ENCODE results near the gene SLC1A2.
"Not testable (repeated sequence)": the region's sequence is repeated elsewhere in the genome, so short reads cannot be mapped to it uniquely, and the experiment has no call there.

The SLC1A2 gene

GRCh38 chr11:35237860-35238715 is 181.3 kb downstream of the SLC1A2 start:
- DNase-seq, result peak; percentile 7

GRCh38 chr11:35237351-35237750 is 182.0 kb downstream of the SLC1A2 start:
- no peak for DNase-seq

DNA sequence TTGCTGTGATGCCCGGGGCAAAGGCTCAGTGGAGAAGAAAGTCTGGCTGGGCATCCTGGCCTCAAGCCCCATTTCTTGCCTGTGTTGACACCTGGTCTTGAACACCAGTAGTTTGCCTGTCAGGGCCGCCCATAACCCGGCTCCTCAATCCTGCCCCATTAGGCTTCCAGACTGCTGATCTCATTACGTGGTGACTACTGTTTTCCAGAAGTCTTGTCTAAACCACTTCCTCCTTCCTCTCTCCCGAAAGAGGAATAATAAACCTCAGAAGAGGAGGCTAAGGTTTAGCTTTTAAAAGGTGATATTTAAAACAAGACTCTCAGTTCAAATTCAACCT is 182.7 kb downstream of the SLC1A2 start:
- no peak for DNase-seq

GRCh38 chr11:35235936-35236666 is 183.3 kb downstream of the SLC1A2 start:
- DNase-seq, result no peak

DNA sequence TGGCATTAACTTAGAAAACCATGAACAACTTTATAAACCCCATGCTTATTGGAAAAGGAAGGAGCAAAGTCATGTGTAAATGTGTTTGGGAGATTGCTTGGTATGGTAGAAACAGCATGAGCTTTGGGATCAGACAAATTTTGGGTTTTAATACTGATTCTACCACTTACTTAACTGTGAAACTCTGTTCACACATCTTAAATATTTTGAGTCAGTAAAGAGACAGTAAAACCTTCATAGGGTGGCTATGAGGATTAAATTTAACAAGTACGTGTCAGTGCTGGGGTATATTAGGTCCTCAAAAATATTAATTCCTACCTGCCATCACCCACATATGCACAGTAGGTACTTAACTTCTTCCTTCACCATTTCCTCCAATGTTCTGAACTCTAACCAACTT is 183.9 kb downstream of the SLC1A2 start:
- DNase-seq, result no peak

GRCh38 chr11:35235157-35235468 is 184.2 kb downstream of the SLC1A2 start:
- DNase-seq, result no peak

GRCh38 chr11:35234460-35235156 is 184.8 kb downstream of the SLC1A2 start:
- DNase-seq, result no peak

DNA sequence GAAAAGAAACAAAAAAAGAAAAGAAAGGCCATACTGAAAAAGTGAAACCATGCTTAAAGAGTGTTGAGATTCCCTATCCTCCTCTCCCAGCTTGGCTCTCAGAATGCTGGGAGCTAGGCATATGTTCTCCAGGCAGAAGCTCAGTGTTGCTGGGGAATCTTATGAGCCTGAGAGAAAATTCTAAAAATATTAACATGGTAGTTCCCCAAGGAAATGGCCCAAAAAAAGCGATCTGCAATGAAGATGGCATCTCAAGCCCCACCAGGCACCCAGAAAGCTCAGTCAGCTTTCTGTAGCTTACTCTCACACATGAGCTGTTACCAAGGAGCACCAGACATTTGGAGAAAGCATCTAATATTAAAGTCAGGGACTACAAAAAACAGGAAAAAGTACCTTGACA is 185.8 kb downstream of the SLC1A2 start:
- no peak for DNase-seq

DNA sequence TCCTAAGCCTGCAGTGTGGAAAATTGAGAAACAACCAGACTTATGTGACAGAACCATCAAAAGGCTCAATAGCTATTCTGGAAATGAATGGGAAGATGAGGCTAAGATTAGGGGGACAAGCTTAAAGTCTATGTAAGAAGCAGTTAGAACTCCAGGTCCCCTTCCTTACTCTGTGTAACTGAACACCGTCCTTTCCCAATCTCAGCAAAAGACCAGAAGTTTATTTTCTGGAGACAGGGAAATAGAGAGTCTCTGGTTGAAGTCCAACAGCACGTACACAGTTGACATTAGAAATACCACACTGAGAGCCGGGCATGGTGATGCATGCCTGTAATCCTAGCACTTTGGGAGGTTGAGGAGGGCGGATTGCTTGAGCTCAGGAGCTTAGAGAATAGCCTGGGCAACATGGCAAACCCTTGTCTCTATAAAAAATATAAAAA is 186.4 kb downstream of the SLC1A2 start:
- no peak for DNase-seq

DNA sequence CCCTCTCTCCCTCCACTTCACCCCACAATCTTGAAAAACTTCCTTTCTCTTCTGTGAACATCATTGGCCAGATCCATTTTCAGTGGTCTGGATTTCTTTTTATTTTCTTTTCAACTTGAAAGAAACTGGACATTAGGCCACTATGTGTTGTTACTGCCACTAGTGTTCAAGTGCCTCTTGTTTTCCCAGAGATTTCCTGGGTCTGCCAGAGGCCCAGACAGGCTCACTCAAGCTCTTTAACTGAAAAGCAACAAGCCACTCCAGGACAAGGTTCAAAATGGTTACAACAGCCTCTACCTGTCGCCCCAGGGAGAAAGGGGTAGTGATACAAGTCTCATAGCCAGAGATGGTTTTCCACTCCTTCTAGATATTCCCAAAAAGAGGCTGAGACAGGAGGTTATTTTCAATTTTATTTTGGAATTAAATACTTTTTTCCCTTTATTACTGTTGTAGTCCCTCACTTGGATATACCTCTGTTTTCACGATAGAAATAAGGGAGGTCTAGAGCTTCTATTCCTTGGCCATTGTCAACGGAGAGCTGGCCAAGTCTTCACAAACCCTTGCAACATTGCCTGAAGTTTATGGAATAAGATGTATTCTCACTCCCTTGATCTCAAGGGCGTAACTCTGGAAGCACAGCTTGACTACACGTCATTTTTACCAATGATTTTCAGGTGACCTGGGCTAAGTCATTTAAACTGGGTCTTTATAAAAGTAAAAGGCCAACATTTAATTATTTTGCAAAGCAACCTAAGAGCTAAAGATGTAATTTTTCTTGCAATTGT is 188.1 kb downstream of the SLC1A2 start:
- DNase-seq, result no peak

DNA sequence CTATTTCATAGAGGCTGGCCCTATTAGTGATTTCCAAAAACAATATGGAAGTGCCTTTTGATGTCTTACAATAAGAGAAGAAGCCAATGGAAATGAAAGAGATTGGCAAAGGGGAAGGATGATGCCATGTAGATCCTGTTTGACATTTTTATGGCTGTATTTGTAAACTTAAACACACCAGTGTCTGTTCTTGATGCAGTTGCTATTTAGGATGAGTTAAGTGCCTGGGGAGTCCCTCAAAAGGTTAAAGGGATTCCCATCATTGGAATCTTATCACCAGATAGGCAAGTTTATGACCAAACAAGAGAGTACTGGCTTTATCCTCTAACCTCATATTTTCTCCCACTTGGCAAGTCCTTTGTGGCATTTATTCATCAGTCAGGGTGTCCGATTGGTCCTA is 189.0 kb downstream of the SLC1A2 start:
- DNase-seq, result no peak

GRCh38 chr11:35228328-35228725 is 191.0 kb downstream of the SLC1A2 start:
- DNase-seq, result no peak

DNA sequence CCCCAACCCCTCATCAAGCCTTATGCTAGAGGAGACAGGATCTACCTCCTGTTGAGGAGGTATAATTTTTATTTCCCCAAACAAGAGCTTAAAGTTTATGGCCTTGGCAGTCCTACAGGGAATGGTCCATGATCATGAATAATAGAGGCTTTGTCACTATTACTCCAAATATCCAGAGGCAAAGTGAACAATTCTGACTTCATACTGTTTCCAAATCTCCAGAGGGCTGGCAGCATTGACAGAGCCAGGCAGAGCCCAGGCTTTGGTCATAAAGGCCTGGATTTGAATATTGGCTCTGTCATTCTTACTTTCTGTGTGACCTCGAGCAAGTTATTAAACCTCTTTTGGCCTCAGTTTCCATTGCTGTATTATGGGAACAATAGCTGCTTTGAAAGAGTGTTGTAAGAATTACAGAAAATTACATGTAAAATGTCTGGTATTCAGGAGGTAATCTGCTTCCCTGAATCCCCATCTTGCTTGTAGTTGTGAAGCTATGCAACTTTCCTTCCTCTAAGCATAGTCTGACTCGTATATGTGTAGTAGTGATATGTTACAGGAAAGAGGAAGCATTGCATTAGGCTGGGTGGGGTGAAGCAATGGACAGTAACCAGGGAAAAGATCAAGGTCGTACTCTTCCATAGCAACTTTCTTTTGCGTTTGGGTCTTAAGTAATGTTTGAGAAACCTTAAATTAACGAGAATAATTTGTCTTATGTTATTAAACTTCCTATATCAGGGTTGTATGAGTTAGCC is 191.6 kb downstream of the SLC1A2 start:
- DNase-seq, result no peak

DNA sequence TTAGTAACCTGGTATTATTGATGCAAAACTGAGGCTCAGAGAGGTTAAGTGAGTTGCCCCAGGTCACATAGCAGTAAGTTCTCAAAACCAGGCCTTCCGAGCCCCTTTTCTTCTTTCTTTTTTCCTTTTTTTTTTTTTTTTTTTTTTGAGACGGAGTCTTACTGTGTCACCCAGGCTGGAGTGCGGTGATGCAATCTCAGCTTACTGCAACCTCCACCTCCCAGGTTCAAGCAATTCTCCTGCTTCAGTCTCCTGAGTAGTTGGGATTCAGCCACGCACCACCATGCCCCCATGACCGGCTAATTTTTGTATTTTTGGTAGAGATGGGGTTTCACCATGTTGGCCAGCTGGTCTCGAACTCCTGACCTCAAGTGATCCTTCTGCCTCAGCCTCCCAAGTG is 192.6 kb downstream of the SLC1A2 start:
- not testable (repeated sequence) for DNase-seq

DNA sequence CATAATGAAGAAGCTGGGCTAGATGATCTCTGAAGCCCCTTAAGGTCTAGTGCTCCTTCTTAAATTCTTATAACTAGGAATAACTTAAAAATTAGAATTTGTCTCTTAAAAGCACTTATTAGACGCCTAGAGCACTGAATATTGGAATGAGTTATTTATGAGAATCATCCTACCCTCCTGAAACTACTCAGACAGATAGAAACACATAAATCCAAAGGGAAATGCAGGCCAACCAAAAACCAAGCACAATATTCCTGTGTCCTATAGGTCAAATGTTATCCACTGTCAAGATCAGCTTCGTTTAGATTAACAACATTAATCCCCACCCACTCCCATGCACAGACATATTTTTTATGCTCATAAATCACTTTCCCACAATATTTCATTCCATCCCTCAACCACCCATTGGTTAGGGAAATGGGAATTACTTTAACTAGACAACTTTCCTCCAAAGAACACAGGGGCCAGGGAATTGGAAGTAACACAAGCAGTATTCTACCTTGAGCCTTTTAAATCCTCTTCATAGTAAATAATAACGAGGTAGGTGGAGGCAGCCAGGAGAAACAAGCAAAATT is 193.3 kb downstream of the SLC1A2 start:
- DNase-seq, result no peak

GRCh38 chr11:35223991-35224390 is 195.4 kb downstream of the SLC1A2 start:
- no peak for DNase-seq

GRCh38 chr11:35223371-35223796 is 196.0 kb downstream of the SLC1A2 start:
- DNase-seq, result no peak

DNA sequence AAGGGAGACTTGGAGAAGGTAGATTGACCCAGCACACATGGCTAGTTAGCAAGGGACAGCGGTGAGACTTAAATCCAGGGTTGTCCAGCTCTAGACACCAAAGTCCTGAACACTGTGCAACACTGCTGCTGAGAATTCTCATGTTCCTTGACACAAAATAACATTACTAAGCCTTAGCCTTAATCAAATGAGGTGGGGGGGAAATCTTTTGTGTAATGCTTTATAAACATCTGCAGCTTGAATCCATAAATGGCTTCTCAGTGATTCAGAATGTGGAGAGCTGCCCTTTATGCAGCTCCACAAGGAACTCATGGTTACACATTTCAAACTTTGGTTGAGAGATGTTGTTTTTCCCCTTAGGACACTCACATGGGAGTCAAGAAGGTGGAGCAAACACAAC is 200.4 kb downstream of the SLC1A2 start:
- DNase-seq, result no peak

- no peak for DNase-seq
These were observed 202.2 kb downstream of the SLC1A2 start for GRCh38 chr11:35216962-35217678.

GRCh38 chr11:35215945-35216344 is 203.4 kb downstream of the SLC1A2 start:
- DNase-seq, result no peak

DNA sequence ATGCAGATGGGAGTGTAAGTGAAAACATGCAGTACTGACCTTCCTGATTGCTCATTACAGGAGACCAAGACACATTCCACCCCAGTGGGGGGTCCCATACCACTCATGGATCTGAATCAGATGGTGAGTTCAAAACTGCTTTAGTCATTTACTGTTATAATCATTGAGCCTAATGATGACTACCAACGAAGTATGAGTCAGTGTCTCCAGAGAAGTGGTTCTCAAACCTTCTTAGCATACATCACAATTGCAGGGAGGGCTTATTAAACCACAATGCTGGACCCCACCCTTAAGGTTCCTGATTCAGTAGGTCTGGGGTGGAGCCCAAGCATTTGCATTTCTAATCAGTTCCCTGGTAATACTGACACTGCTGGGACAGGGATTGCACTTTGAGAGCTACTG is 204.6 kb downstream of the SLC1A2 start:
- DNase-seq, result no peak
